ENCODE data around the gene PHLDB2. TPM values are rescaled to one million over a fixed set of nuclear protein-coding genes. Genes with fewer than 3 reads are reported as not detected.

PHLDB2 gene
- total and polyA plus RNA-seq, 10 of the 15 experiments (the other 5 are each of a cell fraction or from before 2014, with no cell fraction given) = 0.03 to 0.67 (median 0.40) TPM

- TF ChIP-seq PBX3 (IDR thresholded peaks at IDR 0.05; ENCODE audit: insufficient replicate concordance, low read depth, low read length) (no peak), DPF2 (IDR thresholded peaks at IDR 0.05) (no peak), RUNX3 (IDR thresholded peaks at IDR 0.05; ENCODE audit: low read length) (no peak), IRF4 (IDR thresholded peaks at IDR 0.05; ENCODE audit: low read depth, low read length) (0 out of 2 replicates have a peak, but pooled peaks have one; percentile 15), FOXK2 (IDR thresholded peaks at IDR 0.05) (no peak), SMAD5 (IDR thresholded peaks at IDR 0.05; ENCODE audit: low read depth) (no peak), NR2C2 (IDR thresholded peaks at IDR 0.05; ENCODE audit: borderline replicate concordance, control insufficient read depth, insufficient read length, low read depth) (no peak), KDM1A (IDR thresholded peaks at IDR 0.05; ENCODE audit: borderline replicate concordance) (no peak), SPI1 (IDR thresholded peaks at IDR 0.05; ENCODE audit: borderline replicate concordance, insufficient read depth, low read depth, low read length) (peak; percentile 58; the same call in 1 of the 2 replicates), MAX (IDR thresholded peaks at IDR 0.05; ENCODE audit: low read depth, low read length) (no peak), NR2C1 (IDR thresholded peaks at IDR 0.05) (no peak), HDAC6 (IDR thresholded peaks at IDR 0.05; ENCODE audit: unreplicated experiment) (no peak), BCLAF1 (IDR thresholded peaks at IDR 0.05) (no peak), YY1 (IDR thresholded peaks at IDR 0.05; ENCODE audit: low read depth, low read length) (peak; percentile 55; the same call in 1 of the 2 replicates)
Observed at GRCh38 chr3:112013058-112013783, 154.2 kb downstream of the PHLDB2 start (continued).
